IMR-90 (cell line): ENCODE measurements around the gene FTO.

Experiments
- CHD1 ChIP-seq: IDR thresholded peaks from 2 replicates; pipeline ENCODE4 v1.6.1; 2012; ENCODE audit warnings: low read depth, low read length, improper control_type of control experiment
- CTCF ChIP-seq: conservative IDR thresholded peaks from 2 replicates; pipeline ENCODE4 v1.5.1; 2012; ENCODE audit warnings: mild to moderate bottlenecking, low read depth, low read length, improper control_type of control experiment
- RCOR1 ChIP-seq: IDR thresholded peaks from 2 replicates; pipeline ENCODE4 v1.6.1; 2012; ENCODE audit warnings: mild to moderate bottlenecking, low read length, improper control_type of control experiment; ENCODE audit not compliant: insufficient replicate concordance

- no peak for TF ChIP-seq CTCF
- no peak for TF ChIP-seq RCOR1
- no peak for TF ChIP-seq CHD1
Measured at GRCh38 chr16:53960050-53960812, 256.3 kb downstream of the FTO start.
